ENCODE measurements around the gene NTNG1. TPM values are rescaled to one million over a fixed set of nuclear protein-coding genes. Genes with fewer than 3 reads are reported as not detected.

NTNG1 gene
- total RNA-seq, 1 experiment from 2014 or later, result not detected

- DNase-seq (ENCODE audit: low read depth, low spot score), result no peak
- in situ Hi-C loops (cut with HindIII; ENCODE audit: low pct_unique_long_range_greater_than_20kb, low sequenced_read_pairs), result no loop called here
These were observed 341.0 kb downstream of the NTNG1 start for GRCh38 chr1:107481756-107482384.

GRCh38 chr1:107483949-107484348 lies 343.1 kb downstream of the NTNG1 start:
- DNase-seq (ENCODE audit: low read depth, low spot score), result no peak
- in situ Hi-C loops (cut with HindIII; ENCODE audit: low pct_unique_long_range_greater_than_20kb, low sequenced_read_pairs), result no loop called here

- in situ Hi-C loops (cut with HindIII; ENCODE audit: low pct_unique_long_range_greater_than_20kb, low sequenced_read_pairs), result no loop called here
- no peak for DNase-seq (ENCODE audit: low read depth, low spot score)
These were observed 345.5 kb downstream of the NTNG1 start for GRCh38 chr1:107486349-107486748.

- no peak for DNase-seq (ENCODE audit: low read depth, low spot score)
- in situ Hi-C loops (cut with HindIII; ENCODE audit: low pct_unique_long_range_greater_than_20kb, low sequenced_read_pairs), result no loop called here
These were observed 346.7 kb downstream of the NTNG1 start for GRCh38 chr1:107487506-107487905.

- DNase-seq (ENCODE audit: low read depth, low spot score), result no peak
- in situ Hi-C loops (cut with HindIII; ENCODE audit: low pct_unique_long_range_greater_than_20kb, low sequenced_read_pairs), result no loop called here
These were observed 350.7 kb downstream of the NTNG1 start for GRCh38 chr1:107491582-107491981.

- in situ Hi-C loops (cut with HindIII; ENCODE audit: low pct_unique_long_range_greater_than_20kb, low sequenced_read_pairs), result no loop called here
- no peak for DNase-seq (ENCODE audit: low read depth, low spot score)
These were observed 352.4 kb downstream of the NTNG1 start for GRCh38 chr1:107493111-107493716.

GRCh38 chr1:107494061-107494460 lies 353.2 kb downstream of the NTNG1 start:
- no peak for DNase-seq (ENCODE audit: low read depth, low spot score)
- in situ Hi-C loops (cut with HindIII; ENCODE audit: low pct_unique_long_range_greater_than_20kb, low sequenced_read_pairs), result no loop called here

GRCh38 chr1:107496002-107496401 lies 355.2 kb downstream of the NTNG1 start:
- in situ Hi-C loops (cut with HindIII; ENCODE audit: low pct_unique_long_range_greater_than_20kb, low sequenced_read_pairs), result no loop called here
- DNase-seq (ENCODE audit: low read depth, low spot score), result no peak

- in situ Hi-C loops (cut with HindIII; ENCODE audit: low pct_unique_long_range_greater_than_20kb, low sequenced_read_pairs), result no loop called here
- DNase-seq (ENCODE audit: low read depth, low spot score), result no peak
These were observed 358.4 kb downstream of the NTNG1 start for GRCh38 chr1:107499139-107499744.

GRCh38 chr1:107501081-107501605 lies 360.3 kb downstream of the NTNG1 start:
- in situ Hi-C loops (cut with HindIII; ENCODE audit: low pct_unique_long_range_greater_than_20kb, low sequenced_read_pairs), result no loop called here

GRCh38 chr1:107510347-107510746 lies 369.5 kb downstream of the NTNG1 start:
- in situ Hi-C loops (cut with HindIII; ENCODE audit: low pct_unique_long_range_greater_than_20kb, low sequenced_read_pairs), result no loop called here
- no peak for DNase-seq (ENCODE audit: low read depth, low spot score)

More at GRCh38 chr1:107501081-107501605, 360.3 kb downstream of the NTNG1 start:
- no peak for DNase-seq (ENCODE audit: low read depth, low spot score)

- no peak for DNase-seq (ENCODE audit: low read depth, low spot score)
- in situ Hi-C loops (cut with HindIII; ENCODE audit: low pct_unique_long_range_greater_than_20kb, low sequenced_read_pairs), result no loop called here
These were observed 372.0 kb downstream of the NTNG1 start for GRCh38 chr1:107512836-107513235.

- in situ Hi-C loops (cut with HindIII; ENCODE audit: low pct_unique_long_range_greater_than_20kb, low sequenced_read_pairs), result no loop called here
- no peak for DNase-seq (ENCODE audit: low read depth, low spot score)
These were observed 374.0 kb downstream of the NTNG1 start for GRCh38 chr1:107514841-107515240.

GRCh38 chr1:107515702-107516101 lies 374.9 kb downstream of the NTNG1 start:
- no peak for DNase-seq (ENCODE audit: low read depth, low spot score)
- in situ Hi-C loops (cut with HindIII; ENCODE audit: low pct_unique_long_range_greater_than_20kb, low sequenced_read_pairs), result no loop called here

- DNase-seq (ENCODE audit: low read depth, low spot score), result no peak
- in situ Hi-C loops (cut with HindIII; ENCODE audit: low pct_unique_long_range_greater_than_20kb, low sequenced_read_pairs), result no loop called here
These were observed 382.2 kb downstream of the NTNG1 start for GRCh38 chr1:107523061-107523460.

- DNase-seq (ENCODE audit: low read depth, low spot score), result no peak
- in situ Hi-C loops (cut with HindIII; ENCODE audit: low pct_unique_long_range_greater_than_20kb, low sequenced_read_pairs), result no loop called here
These were observed 382.9 kb downstream of the NTNG1 start for GRCh38 chr1:107523736-107524135.

- DNase-seq (ENCODE audit: low read depth, low spot score), result no peak
- in situ Hi-C loops (cut with HindIII; ENCODE audit: low pct_unique_long_range_greater_than_20kb, low sequenced_read_pairs), result no loop called here
These were observed 383.5 kb downstream of the NTNG1 start for GRCh38 chr1:107524301-107524700.

- in situ Hi-C loops (cut with HindIII; ENCODE audit: low pct_unique_long_range_greater_than_20kb, low sequenced_read_pairs), result no loop called here
- DNase-seq (ENCODE audit: low read depth, low spot score), result no peak
These were observed 384.3 kb downstream of the NTNG1 start for GRCh38 chr1:107525145-107525544.

- no peak for DNase-seq (ENCODE audit: low read depth, low spot score)
- in situ Hi-C loops (cut with HindIII; ENCODE audit: low pct_unique_long_range_greater_than_20kb, low sequenced_read_pairs), result no loop called here
These were observed 385.1 kb downstream of the NTNG1 start for GRCh38 chr1:107525961-107526360.
